Tibial nerve (tissue), 4 donors: ENCODE results near the gene TFE3.

ENCODE experiments used
- CTCF ChIP-seq, 5 experiments: fragments of 200-600 bp in 3 of 5; fragments of 450-650 bp in 2 of 5; sonication (generic) in 3 of 5; IDR thresholded peaks; one replicate each; pipeline ENCODE4 v1.5.1; 2016 to 2019; ENCODE audit warnings: antibody characterized with exemption in 5 of 5, mild to moderate bottlenecking in 3 of 5, moderate library complexity in 2 of 5
- EP300 ChIP-seq, 2 donors: sonication (generic); formaldehyde crosslinking; IDR thresholded peaks; one replicate each; pipeline ENCODE4 v1.6.1; 2017; ENCODE audit warnings: antibody characterized with exemption in 2 of 2, mild to moderate bottlenecking in 1 of 2

- TF ChIP-seq CTCF (IDR thresholded peaks at IDR 0.05): no peak
- TF ChIP-seq EP300 (IDR thresholded peaks at IDR 0.05): no peak
These were observed 45.7 kb downstream of the TFE3 start for GRCh38 chrX:48997455-48997854.
